Stimulated activated CD4-positive, alpha-beta T cell treated with anti-CD3 and anti-CD28 coated beads, Interleukin-15, amount 100 ng/mL, for 1 hour (primary cell): Measurements from ENCODE around the gene DCAF12.
"Not testable (repeated sequence)": the region's sequence is repeated elsewhere in the genome, so short reads cannot be mapped to it uniquely, and the experiment has no call there.

Experiments used
- DNase-seq, 2 donors: peaks; one replicate each; pipeline ENCODE4 v3.0.0-alpha.2; 2020; ENCODE audit warnings: low read depth in 1 of 2, low spot score in 1 of 2

DCAF12 gene

DNA sequence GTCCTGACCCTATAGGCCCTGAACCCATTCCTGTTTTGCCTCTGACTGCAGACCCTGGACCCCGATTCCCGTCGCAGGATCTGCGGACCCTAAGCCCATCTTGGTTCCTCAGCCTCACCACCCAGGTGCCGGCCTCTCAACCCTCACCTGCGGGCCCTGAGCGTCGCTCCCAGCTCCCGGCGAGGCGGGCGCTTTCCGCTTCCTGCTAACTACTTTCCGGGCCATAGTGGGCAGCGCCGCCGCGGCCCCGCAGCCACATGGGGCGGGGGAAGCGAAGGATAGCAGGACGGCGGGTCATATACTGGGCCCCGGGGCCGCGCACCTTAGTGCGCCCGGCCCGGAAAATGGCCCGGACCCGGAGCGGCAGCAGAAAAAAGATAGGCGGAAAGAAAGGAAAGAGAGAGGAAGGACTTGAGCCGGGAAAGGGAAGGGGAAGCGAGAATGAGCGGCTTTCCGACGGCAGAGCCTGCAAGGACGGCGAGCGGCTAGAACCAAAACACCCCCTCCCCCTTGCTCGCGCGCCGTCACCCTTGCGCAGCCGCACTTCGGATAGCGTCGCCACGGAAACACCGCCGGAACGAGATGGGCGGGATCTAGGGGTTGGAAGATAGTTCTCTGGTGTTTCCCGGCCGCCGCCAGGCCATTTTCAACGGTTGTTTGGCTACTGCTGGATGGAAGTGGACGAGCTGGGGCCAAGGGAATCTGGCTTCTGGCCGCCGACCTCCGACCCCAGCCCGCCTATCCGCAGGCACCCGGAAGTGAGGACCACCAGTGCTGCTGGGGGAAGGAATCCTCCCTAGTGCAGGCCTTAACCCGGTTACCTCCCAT, at the start of gene DCAF12:
Gene DCAF12, minus strand, starts transcription at position 492 of the 828 bp plus-strand sequence. Its CDS starts 267 bp downstream, at position 225.
- peak; percentile 75 to 81 for DNase-seq

DNA sequence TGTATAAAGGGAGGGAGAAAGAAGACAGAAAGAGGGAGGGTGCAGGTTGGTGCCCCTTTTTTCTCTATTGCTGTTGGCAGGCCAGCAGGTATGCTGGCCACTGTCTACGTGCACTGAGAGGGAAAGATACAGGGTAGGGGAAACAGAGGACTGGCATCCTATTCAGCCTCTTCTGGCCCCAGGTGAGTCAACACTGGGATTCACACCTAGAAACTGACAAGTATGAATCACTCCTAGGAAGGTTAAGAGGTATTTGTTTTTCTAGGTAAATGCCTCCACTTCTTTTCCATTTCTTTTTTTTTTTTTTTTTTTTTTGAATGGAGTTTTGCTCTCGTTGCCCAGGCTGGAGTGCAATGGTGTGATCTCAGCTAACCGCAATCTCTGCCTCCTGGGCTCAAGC, 49.6 kb upstream of the DCAF12 start:
- DNase-seq, result no peak

DNA sequence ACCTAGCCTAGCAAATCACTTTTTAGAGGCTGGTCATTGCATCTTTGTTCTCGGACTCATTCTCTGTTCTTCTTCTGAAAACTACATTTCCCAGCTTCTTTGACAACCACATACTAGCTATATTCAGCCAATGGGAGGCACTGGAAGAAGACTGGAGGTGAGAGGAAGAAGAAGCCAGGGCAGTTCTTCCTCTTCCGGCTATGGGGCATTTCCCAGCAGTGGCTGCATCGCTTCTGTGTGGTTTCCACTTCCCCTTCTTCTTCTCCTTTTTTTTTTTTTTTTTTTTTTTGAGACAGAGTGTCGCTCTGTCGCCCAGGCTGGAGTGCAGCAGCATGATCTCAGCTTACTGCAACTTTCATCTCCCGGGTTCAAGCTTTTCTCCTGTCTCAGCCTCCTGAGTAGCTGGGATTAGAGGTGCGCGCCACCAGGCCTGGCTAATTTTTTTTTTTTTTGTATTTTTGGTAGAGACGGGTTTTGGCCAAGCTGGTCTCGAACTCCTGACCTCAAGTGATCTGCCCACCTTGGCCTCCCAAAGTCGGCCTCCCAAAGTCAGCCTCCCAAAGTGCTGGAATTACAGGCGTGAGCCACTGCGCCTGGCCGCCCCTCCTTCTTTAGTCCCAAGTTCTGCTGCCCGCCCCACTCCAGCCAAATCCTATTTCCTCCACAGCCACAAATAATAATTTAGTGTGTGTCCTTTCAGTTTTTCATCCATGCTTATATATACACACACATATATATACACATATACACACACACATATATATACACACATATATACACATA, 45.4 kb upstream of the DCAF12 start:
- DNase-seq, result no peak

DNA sequence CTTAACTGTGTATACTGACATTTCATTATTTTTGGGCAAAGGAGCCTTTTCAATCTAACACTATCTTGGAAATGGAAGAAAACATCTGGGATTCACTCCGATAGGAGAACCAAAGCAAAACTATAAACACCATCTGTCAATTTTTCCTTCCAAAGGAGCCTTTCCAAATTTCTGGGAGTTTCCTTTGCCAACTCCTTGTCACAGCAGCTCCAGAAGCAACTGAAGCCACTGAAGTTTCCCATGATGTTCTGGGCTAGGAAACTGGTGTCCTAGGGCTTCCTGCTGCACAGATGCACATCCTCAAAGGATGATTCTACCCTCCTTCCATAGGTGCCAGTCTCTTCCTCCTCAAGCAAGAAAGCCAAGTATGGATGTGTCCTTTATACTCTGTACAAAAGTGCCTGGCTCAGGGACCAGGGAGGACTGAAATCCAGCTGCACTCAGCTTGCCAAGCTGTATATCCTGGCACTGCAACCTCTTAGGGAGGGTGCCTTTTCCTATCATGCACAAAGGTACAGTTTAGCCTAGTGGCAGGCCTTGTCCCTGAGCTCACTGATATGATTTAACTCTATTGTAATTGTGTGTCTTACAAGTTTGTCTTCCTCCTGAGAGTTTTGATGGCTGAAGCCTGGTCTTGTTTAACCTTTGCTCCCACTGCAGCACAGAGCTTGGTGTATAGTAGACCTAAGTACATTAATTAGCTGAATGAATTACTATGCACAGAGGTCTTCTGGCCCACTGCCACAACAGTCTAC, 43.9 kb upstream of the DCAF12 start:
- DNase-seq, result no peak

- no peak for DNase-seq
These were observed 42.6 kb upstream of the DCAF12 start for GRCh38 chr9:34169125-34169524.

DNA sequence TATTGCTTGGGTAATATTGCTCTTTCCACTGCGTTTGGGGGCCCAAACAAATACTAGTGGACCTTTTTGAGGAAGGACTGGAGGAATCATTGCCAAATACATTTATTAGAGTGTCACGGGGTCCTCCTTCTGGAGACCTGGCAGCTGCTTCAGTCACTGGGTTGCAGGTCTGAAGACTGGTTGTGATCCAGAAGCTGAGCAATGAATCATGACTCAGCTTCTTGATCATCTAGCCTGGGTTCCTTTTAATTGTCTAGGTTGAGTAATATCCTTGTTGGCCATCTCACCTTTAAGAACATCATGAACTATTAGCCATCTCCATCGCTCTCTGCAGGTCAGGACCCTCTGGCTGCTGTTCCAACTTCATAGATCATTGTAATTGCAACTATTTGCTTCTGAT, 36.9 kb upstream of the DCAF12 start:
- no peak for DNase-seq

DNA sequence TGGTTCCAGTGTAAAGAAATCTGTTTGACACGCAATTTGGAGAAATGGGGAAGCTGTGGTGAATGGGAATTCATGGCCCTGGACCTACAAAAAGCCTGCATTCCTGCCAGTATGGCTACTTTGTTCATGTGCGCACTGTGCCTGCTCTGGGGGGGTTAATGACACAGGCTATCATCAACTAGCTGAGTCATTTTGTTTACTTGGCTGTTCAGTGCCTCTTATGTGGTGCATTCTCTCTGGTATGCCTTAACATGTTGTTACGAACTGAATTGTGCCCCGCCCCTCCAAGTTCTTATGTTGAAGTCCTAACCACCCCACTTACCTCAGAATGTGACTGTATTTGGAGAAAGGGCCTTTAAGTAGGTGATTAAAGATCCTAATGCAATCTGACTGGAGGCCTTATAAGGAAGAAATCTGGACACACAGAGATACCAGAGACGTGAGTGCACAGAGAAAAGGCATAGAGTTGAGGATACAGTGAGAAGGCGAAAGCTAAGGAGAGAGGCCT, 31.9 kb upstream of the DCAF12 start:
- DNase-seq, result no peak

GRCh38 chr9:34157898-34158297, 31.4 kb upstream of the DCAF12 start:
- DNase-seq, result no peak

DNA sequence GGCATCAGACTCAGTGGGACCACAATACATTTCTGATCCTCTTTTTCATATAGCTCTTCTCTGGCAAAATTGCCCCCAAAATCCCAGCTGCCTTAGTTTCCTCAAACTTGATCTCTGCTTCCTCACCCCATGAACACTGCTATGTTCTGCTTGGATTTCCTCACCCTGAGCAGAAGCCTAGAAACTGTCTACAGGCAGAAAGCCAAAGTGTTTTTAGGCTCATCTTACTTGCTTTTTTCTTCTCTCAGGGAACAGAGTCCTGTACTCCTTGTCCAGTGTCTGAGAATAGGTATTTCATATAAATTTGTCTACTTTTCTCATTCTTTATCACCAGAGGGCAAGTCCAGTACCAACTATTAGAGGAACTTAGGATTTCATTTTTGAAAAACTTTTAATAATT, 30.8 kb upstream of the DCAF12 start:
- no peak for DNase-seq

DNA sequence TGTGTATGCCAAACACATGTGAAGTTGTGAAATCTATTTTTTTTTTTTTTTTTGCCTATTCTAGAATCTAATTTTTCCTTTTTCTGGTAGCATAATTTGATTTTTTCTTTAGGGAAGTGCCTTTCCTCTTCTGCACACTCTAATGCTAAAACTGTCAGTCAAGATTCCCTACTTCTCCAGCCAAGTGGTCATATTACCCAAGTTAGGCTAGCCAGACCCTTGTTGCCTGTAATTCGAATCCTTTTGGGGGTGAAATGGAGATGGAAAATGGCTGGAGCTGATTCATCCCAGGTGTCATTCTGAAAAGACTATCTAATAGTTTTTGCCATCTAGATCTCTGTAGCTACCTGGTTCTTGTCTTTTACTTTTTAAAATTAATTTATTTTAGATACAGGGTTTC, 27.6 kb upstream of the DCAF12 start:
- no peak for DNase-seq

- no peak for DNase-seq
These were observed 24.9 kb upstream of the DCAF12 start for GRCh38 chr9:34151398-34151797.

DNA sequence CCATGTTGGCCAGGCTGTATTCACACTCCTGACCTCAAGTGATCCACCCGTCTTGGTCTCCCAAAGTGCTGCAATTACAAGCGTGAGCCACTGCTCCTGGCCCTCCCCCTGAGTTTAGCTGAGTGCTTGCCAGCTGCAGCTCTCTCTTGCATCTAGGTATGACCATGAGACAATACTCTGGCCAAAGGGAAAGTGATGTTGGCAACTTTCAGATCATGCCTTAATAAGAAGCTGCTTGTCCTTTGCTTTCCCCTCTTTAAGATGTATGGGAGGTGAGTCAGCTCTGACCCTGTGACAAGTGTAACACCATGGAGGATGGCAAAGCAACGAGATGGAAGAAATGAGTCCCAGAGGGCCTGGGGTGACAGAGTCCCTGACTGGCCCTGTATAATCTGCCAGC, 18.7 kb upstream of the DCAF12 start:
- DNase-seq, result no peak

DNA sequence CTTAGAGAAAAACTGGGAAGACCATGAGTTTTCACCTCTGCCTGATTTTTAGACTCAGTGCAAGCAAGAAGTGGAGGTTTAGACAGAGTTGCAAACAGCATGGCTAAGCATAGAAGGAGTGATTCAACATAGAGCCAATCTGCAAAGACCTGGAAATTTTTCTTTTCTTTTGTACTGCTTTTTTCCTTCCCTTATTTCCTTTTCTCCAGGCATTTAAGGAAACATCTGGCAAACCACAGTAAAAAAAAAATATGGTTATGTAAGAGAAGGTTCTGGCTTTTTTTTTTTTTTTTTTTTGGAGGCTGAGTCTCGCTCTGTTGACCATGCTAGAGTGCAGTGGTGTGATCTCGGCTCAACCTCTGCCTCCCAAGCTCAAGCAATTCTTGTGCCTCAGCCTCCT, 16.6 kb upstream of the DCAF12 start:
- no peak for DNase-seq

DNA sequence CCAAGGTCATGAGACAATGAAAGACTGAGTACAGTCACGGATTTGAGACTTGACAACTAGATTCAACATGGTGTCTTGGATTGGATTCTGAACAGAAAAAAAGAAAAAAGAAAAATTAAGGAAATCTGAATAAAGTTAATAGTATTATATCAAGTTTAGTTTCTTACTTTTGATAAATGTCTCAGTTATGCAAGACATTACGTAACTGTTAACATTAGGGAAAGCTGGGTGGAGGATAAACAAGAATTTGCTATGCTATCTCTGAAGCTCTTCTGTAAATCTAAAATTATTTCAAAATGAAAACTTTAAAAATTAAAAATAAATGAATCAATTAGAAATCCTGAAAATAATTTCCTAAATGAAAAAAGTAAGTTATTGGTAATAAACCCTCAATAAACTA, 14.4 kb upstream of the DCAF12 start:
- DNase-seq, result no peak

GRCh38 chr9:34139477-34140146, 13.1 kb upstream of the DCAF12 start:
- no peak for DNase-seq

DNA sequence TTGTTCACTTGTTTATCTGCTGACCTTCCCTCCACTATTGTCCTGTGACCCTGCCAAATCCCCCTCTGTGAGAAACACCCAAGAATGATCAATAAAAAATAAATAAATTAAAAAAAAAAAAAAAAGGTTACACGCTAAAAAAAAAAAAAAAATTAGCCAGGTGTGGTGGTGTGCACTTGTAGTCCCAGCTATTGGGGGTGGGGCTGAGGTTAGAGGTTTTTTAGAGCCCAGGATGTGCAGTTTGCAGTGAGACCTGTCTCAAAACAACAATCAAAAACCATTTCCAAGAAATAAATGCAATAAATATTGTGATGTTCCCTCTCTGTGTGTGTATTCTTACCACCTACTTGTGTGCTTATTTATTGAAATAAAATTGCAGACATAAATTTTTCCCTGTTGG, 12.1 kb upstream of the DCAF12 start:
- not testable (repeated sequence) for DNase-seq

DNA sequence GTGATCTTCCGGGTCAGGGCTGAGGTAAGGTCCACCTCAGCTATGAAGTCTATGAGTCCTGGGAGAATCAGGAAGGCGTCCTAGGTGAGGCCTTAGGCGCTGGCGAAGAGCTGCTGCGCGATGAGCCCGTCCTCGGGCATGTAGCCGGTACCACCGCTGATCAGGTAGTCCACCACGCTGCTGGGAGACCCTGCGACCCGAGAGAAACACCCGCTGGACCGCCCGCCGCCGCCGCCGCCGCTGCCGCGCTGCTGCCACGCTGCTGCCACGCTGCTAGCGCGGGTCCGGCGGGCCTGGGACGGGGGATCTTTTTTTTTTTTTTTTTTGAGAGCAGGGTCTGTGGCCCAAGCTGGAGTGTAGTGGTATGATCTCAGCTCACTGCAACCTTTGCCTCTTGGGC, 8.0 kb upstream of the DCAF12 start:
- DNase-seq, result no peak

DNA sequence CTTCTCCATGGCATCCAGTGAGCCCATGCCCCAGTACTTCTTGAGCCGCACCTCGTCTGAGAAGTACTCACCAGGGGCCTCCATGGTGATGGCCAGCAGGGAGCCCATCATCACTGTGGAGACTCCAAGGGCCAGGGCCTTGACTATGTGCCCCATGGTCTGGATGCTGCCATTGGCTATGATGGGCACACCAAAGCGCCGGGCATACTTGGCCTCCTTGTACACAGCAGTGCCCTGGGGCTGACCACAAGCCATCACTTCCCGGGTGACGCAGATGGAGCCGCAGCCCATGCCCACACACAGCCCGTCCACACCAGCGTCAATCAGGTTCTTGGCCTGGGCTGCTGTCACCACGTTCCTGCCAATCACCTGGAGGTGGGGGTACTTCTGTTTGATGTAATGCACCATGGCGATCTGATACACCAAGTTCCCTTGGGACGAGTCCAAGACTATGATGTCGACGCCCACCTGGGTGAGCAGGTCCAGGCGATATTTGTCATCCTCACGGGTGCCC, 7.0 kb upstream of the DCAF12 start:
- DNase-seq, result no peak

- no peak for DNase-seq
These were observed 5.1 kb upstream of the DCAF12 start for GRCh38 chr9:34131571-34131970.

- DNase-seq, result no peak
These were observed 794 bp upstream of the DCAF12 start for GRCh38 chr9:34127035-34127948.
